ENCODE measurements around the gene TMEM120B.
"Not testable (repeated sequence)": the region's sequence is repeated elsewhere in the genome, so short reads cannot be mapped to it uniquely, and the experiment has no call there.

Gene TMEM120B

DNA sequence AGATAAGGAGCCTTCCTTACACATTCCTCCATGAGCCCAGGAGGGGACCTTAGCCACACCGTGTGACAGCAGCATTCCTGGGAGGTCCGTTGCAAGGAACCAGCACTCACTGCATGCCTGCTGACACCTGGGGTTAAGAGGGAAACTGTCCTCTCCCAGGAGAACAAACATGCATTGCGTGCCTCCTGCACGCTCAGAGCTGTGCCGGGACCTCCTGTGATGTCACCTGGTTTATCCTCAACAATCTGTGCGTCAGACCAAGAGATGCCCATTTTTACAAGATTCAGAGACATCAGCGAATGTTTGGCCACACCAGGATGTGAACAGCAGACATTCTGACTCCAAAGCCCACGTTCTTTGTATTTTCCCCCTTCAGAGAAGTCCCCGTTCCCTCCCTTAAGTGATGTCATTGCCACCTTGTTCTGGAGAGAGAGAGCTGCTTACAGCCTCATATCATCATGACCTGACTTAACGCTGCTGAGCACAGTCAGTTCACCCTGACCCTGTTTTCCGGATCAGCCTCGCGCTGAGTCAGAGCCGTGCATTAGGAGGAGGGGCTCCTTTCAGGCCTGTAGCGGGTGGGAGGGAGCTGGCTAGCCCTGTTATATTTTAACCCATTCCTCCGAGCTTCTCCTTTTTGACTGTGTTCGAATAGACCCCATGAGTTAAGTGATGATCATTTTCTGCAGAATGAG lies 36.2 kb downstream of the TMEM120B start:
- no peak for DNase-seq

DNA sequence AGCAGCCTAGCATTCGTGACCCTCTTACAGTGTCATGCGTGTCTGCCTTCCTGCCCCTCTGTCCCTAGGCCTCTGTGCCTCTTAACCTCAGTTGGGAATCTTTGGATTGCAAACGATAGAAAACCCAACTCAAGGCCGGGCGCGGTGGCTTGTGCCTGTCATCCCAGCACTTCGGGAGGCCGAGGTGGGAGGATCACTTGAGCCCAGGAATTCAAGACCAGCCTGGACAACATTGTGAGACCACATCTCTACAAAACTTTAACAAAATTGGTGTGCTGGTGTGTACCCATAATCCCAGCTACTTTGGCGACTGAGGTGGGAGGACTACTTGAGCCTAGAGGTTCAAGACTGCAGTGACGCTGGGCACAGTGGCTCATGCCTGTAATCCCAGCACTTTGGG lies 36.7 kb downstream of the TMEM120B start:
- DNase-seq, result no peak

DNA sequence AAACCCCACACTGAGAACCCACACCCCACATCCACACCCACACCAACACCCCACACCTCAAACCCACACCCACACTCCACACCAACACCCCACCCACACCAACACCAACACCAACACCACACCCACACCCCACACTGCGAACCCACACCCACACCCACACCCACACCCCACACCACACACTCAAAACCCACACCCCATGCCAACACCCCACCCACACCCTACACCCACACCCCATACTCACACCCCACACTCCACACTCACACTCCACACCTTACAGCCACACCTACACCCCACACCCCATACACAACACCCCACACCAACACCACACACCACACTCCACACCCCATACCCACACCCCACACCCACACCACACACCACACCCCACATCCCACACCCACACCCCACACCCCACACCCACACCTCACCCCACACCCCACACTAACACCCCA lies 38.0 kb downstream of the TMEM120B start:
- no peak for DNase-seq

DNA sequence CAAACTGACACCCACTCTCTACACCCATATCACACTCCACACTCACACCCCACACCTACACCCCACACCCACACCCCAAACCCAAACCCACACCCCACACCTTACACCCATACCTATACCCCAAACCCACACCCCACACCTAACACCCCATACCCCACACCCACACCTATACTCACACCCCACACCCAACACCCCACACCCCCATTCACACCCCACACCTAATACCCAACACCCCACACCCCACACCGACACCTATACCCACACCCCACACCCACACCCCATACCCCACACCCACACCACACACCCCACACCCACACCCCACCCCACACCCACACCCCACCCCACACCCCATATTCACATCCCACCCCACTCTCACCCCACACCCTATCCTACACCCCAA lies 38.5 kb downstream of the TMEM120B start:
- DNase-seq, result no peak

DNA sequence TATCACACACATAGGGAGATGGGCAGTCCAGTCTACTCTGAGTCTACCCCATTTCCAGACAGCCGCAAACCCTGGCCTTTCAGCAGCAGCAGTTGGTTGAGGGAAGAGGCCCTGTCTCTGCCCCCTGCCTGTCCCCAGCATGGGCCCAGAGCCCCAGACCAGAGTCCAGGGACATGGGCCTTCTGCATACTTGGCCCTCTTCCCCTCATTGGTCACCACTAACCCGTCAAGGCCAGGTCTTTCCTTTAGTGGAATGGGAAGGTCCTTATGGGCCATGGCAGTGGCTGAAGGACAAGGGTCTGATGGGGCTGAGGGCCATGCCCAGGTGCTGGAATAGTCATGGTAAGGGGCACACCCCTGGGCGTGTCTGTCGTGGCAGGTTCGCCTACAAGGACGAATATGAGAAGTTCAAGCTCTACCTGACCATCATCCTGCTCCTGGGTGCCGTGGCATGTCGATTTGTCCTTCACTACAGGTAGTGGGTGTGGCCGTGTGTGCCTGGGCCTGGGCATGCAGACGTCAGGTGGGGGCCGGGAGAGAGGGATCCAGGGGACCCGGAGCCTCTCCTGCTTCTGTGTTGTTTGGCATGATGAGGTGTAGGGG lies 39.3 kb downstream of the TMEM120B start:
- no peak for DNase-seq

DNA sequence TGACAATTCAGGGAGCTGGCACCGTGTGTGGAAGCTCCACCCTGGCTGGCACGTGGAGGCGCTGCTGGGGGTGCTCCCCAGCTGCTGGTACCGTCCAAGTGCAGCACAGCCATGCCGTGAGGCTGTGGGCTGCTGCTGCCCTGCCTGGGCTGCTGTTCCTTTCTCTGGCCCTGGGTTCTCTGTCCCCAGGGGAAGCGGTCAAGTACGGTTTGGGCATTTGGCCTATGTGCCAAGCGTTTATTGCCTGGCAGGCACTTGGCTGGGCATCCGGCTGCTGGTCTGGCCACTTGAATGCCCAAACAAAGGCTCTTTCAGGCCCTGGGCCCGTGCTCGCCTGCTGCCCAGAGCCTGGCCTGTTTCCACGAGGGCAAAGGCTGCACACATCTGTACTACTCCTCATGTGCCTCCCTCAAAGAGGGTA lies 41.3 kb downstream of the TMEM120B start:
- DNase-seq, result no peak

- DNase-seq, result no peak
These were observed 42.3 kb downstream of the TMEM120B start for GRCh38 chr12:121754836-121755235.

- no peak for DNase-seq
These were observed 43.0 kb downstream of the TMEM120B start for GRCh38 chr12:121755591-121755990.

DNA sequence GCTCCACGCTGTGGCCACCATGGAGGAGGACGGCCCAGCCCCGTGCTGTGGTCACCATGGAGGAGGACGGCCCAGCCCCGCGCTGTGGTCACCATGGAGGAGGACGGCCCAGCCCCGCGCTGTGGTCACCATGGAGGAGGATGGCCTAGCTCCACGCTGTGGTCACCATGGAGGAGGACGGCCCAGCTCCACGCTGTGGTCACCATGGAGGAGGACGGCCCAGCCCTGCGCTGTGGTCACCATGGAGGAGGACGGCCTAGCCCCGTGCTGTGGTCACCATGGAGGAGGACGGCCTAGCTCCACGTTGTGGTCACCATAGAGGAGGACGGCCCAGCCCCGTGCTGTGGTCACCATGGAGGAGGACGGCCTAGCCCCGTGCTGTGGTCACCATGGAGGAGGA lies 46.0 kb downstream of the TMEM120B start:
- DNase-seq, result not testable (repeated sequence)

- DNase-seq, result no peak
These were observed 49.7 kb downstream of the TMEM120B start for GRCh38 chr12:121762269-121762668.

GRCh38 chr12:121764808-121765207 lies 52.3 kb downstream of the TMEM120B start:
- DNase-seq, result no peak

- no peak for DNase-seq
These were observed 53.0 kb downstream of the TMEM120B start for GRCh38 chr12:121765573-121765972.

DNA sequence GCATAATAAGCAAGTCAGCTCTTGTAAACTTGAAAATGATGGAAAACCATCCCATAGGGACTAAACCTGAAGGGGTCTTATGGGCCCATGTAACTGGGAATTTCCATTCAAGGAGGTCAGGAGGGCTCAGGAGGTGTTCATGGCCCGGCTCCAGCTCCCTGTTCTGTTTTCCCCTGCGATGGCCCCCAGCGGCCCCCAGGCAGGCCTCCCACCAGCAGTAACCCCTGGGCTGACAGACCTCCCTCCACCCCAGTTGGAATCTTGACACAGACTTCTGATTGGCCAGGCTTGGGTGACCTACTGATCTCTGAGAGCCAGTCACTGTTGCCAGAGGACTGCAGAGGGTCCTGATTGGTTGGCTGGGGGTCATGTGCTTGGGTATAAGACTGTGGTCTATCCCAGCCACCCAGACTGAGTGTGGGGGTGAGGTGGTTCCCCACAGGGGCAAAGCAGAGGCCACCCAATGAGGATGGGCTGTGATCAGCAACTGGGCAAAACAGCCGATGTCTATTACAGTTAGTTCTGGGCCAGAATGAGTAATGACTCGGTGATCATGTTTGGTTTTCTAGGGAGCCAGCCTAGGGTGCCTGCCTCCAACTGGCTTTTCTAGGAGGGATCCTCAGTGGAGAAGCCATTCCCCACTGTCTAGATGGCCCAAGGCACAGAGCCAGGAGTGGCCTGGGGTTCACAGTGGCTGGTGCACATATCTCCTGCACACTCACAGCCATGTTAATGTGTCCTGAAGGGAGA lies 53.9 kb downstream of the TMEM120B start:
- DNase-seq, result no peak

DNA sequence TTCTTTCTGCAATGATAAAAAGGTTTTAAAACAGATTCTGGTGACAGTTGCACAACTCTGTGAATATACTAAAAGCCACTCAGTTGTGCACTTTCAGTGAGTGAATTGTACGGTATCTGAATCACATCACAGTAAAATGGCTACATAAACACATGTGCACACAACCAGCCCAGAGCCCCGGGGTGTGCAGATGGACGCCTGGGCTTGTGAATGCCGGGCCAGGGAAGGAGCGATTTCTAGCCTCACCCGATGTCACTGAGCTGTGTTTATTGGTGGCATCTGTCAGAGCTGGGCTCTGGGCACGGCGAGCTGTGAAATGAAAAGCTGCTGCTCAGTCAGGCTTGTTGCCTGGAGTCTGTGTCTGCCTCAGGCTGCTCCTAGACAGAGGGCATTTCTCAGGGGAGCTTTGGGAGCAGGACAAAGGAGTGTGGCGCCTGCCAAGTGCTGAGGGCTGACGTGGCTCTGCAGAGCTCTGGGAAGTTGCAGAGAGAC lies 55.0 kb downstream of the TMEM120B start:
- no peak for DNase-seq

GRCh38 chr12:121769297-121769830 lies 56.8 kb downstream of the TMEM120B start:
- DNase-seq, result no peak

- DNase-seq, result no peak
These were observed 57.3 kb downstream of the TMEM120B start for GRCh38 chr12:121769831-121770301.

DNA sequence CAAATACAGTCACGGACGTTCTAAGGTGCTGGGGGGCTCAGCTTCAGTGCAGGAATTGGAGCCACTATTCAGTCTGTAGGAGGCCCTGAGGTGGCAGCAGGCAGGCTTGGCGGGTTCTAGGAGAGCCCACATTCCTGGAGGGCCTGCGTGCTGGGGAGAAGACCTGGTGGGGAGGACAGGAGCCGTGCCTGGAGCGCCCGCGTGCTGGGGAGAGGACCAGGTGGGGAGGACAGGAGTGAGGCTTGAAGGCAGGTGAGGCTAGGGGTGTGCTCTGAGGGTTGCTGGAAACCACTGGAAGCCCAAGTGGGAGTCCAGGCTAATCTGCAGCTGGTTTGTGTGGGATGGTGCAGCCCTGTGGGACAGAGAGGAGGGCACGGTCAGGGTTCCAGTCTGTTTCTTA lies 57.8 kb downstream of the TMEM120B start:
- DNase-seq, result no peak

DNA sequence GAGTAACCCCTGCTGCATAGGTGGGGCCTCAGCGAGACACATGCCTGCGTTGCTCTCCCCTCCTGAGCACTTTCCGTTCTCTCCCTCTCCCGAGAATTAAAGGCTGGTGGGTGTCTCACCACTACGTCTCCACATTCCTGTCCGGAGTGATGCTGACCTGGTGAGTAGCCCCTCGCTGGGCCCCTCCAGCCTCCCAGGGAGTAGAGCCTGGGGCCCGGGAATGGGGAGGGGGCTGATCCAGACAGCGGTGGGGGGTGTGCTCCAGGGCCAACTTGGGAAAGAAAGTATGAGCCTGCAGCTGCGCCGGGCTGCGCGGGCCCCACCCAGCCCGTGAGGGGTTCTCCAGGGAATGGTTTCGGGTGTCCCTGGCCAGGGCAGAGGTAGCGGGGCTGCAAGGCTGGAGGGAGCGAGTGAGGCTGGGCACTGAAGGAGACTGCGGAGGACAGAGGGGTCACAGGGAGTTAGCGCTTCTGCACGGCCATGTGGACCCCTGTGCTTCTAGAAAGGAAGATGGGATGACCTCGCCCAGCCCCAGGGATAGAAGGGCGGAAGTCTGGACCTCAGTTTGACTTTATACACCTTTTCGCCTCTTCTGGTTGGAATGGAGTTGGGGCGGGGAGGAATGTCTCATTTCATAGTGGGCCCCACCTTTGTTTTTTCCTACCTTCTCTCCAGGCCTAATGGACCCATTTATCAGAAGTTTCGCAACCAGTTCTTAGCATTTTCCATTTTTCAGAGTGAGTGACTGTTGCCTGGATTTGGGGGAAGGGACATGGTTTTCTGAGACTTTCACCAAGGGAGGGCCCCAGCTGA lies 58.5 kb downstream of the TMEM120B start:
- no peak for DNase-seq

DNA sequence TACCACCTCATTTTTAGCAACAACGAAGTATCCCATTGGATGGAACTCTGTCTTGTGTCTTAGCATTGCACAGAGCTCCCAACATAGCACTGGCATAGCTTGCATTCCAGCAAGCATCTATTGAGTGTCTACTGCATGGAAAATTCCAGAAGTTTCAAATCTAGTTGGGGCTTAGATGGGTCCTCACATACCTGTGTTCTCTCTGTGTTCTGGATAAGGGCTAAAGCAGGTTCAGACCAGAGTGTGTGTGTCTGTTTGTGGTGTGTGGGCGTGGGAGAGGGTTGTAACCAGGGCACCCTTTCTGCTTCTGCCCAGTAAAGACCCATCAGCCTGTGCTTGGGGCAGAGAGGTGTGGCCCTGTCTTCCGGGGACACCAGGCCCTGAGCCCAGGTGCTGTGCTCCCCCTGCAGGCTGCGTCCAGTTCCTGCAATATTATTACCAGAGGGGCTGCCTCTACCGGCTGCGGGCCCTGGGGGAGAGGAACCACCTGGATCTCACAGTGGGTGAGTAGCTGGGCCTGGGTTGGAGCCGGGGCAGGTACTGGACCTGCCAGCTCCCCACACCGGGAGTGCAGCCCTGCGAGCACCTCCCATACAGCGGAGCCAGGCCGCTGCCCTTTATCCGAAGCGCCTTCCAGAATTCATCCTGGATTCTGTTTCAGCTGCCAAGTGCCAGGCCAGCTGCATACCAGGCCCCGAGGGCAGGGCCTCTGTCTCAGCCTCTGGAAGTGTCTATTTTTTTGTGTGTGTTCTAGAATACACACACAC lies 60.6 kb downstream of the TMEM120B start:
- DNase-seq, result no peak

DNA sequence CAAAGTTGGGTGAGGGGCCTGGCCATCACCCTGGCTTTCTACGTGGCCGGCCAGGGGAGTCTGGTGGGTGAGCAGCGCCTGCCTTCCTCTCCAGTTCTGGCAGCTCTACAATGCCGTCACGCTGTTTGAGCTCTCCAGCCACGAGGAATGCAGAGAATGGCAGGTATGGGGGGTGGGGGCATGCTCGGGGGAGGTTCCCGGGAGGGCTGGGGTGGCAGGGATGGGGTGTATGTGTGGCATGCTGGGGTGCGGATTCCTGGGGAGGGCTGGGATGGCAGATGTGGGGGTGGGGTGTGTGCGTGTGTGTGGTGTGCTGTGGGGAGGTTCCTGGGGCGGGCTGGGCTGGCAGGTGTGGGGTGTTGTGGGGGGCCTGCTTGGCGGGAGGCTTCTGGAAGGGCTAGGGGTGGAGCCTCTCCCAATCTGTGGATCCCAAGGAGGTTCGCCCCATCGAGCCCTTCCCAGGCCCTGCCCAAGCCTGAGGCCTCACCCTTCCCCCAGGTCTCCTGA lies 62.5 kb downstream of the TMEM120B start:
- DNase-seq, result no peak

DNA sequence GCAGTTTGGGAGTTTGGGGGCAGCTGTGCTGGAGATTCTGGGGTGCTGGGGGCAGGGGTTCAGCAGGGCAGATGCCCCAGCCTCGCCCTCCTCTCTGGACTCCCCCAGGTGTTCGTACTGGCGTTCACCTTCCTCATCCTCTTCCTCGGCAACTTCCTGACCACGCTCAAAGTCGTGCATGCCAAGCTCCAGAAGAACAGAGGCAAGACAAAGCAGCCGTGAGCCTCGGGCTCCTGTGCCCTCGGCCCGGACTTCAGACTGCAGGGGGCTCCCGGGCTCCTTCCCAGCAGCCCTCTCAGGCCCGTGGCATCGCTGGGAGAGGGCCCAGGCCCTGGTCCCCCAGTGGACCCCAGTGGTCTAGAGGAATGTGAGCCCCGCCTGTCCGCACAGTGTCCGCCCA lies 62.9 kb downstream of the TMEM120B start:
- no peak for DNase-seq
